GM21390 (cell line): Measurements from ENCODE around the gene CCND3.

ENCODE experiments used
- ATAC-seq: cut with Tn5 transposase; IDR thresholded peaks from one replicate; pipeline ENCODE4 v1.9.1; 2021; ENCODE audit not compliant: unreplicated experiment

The CCND3 gene

DNA sequence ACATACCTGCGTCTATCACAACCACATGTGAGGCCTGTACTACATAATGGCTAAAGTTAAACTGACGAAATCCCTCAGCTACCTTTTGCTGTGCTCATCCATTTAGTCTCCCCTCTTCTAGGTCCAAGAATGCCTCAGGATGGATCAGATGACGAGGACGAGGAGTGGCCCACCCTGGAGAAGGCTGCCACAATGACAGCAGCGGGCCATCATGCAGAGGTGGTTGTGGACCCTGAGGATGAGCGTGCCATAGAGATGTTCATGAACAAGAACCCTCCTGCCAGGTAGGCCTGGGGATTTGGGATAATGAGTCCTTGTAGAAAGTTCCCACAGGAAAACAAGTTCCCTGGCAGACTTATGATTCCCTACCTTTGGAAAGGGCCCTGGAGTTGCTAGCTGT is 14.4 kb downstream of the CCND3 start:
- ATAC-seq = no peak

DNA sequence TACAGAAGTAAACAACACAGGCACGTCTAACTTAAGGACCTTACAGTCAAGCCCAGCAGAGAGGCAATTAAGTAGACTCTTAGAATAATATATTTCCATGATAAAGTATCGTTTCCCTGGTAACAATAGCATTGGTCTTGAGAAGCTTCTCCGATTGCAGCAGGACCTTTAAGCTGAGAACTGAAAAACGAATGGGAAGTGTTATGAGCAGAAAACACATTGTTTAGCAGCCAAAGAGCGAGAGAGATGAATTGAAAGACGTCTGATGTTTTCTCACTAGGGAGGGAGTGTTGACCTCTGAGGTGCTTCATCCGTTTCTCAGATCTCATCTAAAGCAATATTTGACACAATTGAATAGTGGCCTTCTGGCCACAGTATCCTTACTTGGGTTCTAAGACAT is 19.5 kb downstream of the CCND3 start:
- ATAC-seq = no peak

DNA sequence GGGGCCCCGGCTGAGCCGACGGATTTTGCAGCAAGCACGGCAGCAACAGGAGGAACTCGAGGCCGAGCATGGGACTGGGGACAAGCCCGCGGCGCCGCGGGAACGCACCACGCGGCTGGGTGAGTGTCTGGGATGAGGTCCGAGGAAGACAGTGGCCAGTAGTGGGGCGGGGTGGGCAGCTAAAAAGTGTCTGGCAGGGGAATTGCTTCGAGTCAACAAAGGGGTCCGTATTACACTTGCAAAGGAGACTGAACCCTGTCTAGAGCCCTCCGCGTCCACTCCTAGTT is 20.0 kb downstream of the CCND3 start:
- no peak for ATAC-seq

DNA sequence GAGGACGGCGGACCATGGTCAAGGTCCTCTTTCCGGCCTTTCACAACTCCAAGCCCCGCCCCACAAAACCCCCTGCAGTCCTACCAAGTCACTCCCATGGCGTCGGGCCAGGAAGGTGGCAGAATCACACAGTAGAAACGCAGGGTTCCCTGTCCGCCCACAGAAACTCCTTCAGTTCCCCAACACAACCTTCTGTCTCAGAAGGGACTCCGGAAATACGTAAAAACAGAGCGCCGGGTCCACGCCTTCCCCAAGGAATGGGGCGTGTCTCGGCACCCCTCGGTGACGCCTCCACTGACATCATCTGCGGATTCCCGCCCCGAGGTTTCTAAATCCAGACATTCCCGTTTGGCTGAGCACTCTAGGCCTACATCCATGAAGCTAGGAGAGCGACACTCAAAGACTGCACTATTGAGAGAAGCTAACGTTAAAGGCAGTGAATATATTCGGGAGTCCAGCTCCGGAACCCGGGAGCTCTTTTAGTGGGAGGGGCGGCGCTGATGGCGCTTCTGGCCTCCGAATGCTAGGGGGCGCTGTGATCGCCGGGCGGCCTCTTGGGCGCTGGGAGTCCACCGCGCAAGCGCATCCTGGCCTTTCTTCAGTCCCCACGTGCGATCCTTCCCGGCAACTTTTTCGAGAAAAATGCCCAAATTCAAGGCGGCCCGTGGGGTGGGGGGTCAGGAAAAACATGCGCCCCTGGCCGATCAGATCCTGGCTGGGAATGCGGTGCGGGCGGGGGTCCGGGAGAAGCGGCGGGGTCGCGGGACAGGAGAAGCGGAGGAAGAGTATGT is 20.5 kb downstream of the CCND3 start, which contains the start of the genes BYSL and MED20:
Gene BYSL, plus strand, starts transcription at position 579 of the 791 bp plus-strand sequence. Its CDS starts 64 bp downstream, at position 643.
Gene MED20, minus strand, starts transcription at position 219 of the 791 bp plus-strand sequence. Its CDS starts 121 bp downstream, at position 98.
- ATAC-seq = peak; percentile 87

DNA sequence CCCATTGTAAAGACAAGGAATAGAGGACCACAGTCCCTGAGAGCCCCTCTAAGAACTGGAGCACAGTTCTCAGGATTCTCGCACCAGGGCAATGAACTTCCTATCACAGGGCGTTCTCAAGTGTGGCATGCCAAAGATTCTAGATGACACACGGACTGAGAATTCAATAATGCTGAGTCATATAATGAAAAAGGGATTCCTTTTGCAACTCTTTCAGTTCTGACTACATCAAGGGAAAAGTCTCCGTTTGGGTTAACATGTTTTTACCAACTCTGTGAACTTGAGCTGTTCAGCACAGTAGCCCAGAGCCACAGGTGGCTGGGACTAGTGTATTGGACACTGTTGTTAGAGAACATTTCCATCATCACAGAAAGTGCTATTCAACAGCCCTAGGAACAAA is 24.1 kb downstream of the CCND3 start:
- no peak for ATAC-seq

DNA sequence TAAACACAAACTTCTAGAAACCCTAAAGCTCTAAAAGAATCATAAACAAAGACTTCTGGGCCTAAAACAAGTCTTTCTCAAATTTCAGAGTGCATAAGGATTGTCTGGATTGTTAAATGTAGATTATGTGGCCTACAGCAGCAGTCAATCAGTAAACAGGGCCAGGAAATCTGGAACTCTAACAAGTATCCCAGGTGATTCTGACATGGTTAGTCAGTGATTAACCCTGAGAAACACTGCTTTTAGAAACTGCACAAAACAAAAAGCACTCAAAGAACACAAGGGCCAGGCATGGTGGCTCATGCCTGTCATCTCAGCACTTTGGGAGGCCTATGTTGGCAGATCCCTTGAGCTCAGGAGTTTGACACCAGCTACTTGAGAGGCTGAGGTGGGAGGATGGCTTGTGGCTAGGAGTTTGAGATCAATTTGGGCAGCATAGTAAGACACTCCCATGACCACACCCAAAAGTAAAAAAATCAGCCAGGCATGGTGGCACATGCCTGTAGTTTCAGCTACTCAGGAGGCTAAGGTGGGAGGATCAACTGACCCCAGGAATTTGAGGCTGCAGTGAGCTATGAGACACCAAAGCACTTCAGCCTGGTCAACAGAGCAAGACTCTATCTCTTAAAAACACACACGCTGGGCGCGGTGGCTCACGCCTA is 26.6 kb downstream of the CCND3 start:
- ATAC-seq = no peak

DNA sequence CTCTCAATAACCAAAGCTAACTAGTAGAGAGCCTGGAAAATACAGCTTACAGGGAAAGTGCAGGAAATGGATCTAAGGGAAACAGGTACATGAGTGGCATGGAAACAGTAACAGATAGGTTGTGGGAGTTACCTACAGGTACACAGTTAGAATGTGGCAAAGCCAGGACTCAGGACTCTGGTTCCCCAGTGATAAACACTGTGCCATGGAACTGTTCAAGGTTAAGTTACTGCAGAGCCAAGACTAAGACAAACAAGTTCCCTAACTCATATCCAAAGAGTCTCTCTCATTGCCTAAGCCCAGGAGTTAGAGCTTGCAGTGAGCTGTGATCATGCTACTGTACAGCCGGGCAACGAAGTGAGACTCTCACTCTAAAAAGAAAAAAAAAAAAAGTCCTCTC is 27.3 kb downstream of the CCND3 start:
- ATAC-seq = no peak

DNA sequence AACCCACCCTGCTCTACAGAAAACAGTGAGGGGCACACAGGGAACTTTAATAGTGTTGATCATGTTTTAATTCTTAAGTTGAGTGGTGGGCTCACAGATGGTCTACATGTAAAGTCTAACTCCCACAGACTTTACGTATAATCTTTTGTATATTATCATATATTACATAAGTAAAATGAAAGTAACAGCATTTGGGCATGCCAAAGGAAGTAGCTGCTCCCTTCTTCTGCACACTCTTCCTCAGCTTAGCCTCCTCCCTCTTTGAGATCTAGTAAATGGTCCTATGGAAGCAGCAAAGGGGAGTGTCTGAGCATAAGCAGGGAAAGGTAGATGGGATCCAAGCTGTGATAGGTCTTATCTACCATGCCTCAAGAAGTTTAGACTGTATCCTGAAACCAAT is 31.9 kb downstream of the CCND3 start:
- ATAC-seq = no peak

DNA sequence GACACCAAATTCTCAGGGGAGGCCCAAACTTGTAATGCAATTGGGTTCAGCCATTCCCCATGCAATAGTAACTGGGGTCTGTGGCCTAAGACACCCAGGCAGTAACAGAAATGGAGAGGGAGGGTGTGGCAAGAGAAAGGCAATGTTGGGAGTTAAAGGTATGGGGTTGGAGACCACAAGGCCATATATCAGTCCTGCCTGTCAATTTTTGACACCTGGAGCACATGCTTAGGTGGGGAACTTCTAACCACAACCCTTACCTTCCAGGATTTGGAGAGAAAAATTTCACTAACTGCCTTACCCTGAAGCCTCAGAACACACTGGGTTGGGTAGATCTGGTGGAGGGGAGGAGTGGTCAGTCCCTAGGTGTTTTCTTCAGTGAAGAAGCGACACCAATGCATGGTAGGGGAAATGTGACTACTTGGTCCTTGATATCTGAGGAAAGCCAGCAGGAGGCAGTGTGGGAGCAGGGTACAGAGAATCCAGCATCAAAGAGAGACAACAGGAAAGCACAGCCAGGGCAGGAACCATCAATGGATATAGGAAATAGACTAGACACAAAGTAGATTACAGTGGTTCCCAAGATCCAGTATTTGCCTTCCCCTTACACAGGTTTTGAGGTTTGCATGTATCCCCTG is 39.6 kb downstream of the CCND3 start:
- no peak for ATAC-seq

DNA sequence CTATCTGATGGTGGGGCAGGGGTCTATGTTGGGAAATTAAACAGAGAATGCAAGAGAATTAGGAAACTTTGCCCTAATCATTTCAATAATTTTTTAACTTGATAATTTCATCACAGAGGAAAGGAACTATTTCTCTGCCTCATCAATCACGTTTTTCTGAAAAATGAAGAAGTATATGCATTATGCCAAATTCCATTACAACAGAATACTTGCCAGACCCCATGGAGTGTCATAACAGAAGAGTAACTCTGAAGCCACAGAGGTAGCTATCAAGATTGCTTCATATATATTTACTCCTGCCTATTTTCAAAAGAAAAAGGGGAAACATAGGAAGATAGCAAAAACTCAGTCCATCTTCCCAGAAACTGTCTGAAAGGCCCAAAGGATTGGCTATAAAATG is 40.7 kb downstream of the CCND3 start:
- no peak for ATAC-seq

DNA sequence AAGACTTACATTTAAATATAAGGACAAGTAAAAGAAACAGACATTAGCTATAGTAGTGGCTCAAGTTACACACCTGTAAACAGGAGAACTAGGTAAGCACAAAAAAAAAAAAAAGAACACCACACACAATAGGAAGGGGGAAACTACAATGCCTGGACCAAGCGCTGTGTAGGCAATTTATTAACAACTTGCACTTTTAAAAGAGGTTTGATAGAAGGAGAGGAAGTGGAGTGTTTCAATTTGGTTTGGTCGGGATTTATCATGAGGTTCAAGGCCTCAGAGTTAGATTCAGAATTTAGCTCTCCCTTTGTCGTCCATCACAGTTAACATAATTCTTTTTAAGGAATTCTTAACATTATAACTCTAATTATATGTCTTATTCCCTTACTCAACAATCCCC is 45.3 kb downstream of the CCND3 start:
- no peak for ATAC-seq

DNA sequence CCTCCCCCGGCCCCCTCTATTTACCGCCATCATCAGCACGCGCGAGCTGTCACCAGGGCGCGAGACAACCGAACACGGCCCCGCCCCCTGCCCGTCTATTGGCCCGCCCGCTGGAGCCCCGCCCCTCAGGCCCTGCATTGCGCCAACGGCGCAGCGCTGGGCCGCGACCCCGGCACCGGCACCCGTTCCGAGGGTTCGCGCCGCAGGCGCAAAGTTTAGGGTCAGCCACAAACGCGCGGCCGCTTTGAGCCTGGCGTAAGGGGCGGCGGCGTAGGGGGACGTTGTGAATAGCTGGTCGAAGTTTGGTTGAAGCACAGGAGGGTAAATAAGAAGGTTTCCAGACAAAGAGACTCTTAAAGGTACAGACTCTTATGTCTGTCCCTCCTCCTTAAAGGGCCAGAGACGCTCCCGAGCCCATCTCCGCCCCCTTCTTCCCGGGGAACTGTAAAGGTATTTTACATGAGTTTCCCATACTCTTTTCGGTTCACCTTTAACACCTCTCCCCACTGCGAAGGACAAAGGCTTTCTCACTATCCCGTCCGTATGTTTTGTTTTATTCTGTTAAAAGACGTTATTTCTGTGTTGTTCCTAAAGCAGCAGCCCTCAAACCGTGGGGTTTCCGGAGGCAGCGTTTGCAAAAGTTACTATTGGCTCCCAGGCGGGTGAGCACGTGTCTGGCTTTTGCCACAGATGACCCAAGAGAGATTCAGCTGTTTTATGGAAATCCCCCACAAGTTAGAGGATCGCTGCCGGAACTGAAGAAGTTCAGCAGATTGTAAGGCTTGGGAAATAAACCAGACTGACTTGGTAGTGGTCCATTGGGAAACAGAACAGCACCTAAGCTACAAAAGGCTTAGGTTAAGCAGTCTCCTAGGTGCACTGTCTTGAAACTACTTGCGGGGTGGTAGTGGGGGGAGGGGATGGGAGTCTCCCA is 46.0 kb downstream of the CCND3 start, which contains the start of gene USP49:
Gene USP49, minus strand, starts transcription at position 76 of the 934 bp plus-strand sequence. CDS start 88,392 bp downstream, outside the sequence.
- ATAC-seq = peak; percentile 83

DNA sequence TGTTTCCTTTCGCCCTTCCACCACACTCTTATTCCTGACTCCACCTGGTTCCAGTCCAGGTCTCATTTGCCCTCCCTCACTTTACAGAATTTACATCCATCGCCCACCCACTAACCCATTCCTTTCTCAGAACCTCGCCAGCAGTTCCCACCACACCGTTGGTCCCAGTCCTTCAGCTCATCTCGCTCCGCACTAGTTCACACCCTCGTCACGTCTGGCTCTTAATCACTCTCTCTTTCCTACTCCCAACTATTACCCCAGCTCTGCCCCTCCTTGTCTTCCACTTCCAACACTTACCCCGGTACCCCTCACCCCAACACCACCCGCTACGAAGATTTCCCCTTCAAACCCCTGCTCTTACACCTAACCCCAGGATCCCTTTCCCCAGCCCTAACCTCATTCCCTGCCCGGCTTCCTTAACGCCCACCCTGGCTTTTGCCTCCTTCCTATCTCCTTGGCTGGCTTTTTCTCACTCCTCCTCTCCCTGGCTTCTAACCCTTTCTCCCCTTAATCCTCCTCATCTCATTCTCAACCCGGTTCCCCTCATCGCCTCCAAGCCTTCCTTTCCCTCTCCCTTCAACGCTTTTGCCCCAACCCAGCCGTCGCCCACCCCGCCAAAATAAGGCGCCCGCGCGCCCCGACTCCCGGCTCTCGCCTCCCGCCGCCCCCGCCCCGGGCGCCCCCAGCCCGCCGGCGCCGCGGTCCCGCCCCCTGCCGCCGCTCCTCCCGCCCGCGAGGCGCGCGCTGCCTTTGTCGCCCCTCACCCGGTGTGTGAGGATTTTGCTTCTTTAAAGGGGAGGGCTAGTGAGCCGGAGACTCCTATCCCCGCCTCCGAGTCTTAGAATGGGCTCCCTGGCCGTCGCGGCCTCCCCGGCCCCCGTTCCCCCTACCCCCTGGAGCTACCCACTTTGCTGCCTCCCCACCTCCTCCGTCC is 47.0 kb downstream of the CCND3 start:
- ATAC-seq = no peak

DNA sequence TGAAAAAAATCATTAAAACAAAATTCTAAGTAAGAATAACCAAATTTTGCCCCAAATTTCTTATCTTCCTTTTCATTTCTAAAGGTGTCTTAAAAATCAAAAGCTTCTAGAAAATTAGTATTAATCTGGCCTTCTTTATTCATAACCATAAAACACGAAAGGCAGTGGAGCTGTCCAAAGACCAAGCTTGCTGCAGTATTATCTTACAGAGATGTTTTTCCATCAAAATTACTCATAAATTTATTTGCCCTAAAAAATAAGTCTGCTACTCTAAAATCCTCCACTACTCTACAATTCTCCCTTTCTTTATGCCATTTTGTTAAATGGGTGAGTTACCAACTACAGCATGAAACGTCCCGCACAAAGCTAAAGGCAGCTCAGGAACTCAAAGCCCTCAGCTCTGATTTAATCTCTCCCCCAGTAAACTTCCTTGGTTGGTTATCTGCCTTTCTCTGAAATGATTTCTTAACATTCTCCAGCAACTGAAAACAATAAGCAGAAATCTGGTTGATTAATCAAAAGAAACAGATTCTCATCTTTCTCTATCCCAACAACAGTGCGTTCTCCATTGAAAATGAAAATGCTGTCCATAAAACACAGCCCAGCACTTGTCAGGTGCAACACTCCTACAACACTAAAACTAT is 48.6 kb downstream of the CCND3 start:
- ATAC-seq = no peak

DNA sequence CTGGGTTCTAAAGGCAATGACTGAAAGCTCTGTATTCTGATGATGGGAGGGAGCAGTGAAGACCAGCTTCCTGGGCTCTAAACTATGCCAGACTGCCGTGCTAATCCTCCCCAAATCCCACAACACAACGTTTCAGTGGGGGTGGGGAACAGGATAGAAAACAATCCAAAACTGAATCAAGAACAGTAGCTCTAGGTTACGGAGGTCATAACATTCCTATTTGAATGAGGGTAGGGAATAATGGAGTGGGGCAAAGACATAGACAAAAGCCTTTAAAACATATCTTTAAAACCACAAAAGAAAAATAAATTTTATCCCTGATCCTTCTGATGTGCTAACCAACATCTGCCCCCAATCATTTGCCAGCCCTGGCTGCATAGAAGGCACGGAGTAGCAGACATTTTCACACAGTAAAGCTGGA is 54.3 kb downstream of the CCND3 start:
- no peak for ATAC-seq

DNA sequence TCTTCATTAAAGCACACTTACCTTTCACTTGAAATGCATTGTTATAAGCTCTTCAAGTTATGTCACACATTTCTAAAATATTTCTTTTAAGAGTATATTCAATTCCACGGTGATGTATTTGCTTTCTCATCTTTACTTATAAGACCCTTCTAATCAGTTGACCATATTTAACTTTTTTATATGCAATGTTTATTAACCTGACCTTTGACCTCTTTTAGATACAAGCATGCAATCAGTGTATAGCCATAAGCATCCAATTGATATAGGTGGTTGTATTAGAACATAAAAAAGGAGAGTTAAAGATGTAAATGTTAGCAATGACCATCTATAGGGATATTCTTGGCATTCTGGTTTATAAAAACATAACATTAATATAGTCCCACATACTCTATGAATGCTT is 55.7 kb downstream of the CCND3 start:
- ATAC-seq = no peak

DNA sequence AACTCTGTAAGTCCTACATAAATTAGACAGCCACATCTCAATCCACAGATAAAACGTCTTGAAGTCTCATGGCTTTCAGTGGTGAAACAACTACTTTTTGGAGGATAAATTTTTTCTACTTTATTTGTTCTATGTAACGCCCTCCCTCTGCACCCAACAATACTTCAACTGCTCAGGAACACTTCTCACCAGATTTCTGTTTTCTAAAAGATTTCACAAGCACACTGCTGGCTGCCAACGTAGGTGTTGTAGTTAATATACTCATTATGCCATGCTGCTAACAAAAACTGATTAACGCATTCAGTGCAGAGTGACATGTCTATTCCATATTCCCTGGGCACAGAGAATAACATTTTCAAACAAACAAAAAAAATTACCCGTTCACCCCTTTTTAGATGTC is 56.7 kb downstream of the CCND3 start:
- no peak for ATAC-seq
